Esophagus muscularis mucosa (tissue), 4 donors: ENCODE results near the gene CD36. TPM values are rescaled to one million over a fixed set of nuclear protein-coding genes. Genes with fewer than 3 reads are reported as not detected.

Source experiments
- DNase-seq: peaks from one replicate; pipeline ENCODE4 v3.0.0-alpha.2; 2017; ENCODE audit errors: extremely low spot score
- H3K27ac ChIP-seq, 4 donors: fragments of 200-600 bp; sonication (generic); replicated peaks in 1 of 4; 1 replicate in 3 of 4; 2 replicates in 1 of 4; pipeline ENCODE4 v1.5.1; 2016 to 2019; ENCODE audit warnings: mild to moderate bottlenecking in 1 of 4
- H3K27me3 ChIP-seq, 4 donors: fragments of 200-600 bp; sonication (generic); one replicate each; pipeline versions ENCODE4 v1.5.1 to v1.6.0; 2016 to 2019
- H3K36me3 ChIP-seq, 4 donors: fragments of 200-600 bp; sonication (generic); one replicate each; pipeline ENCODE4 v1.5.1; 2016 to 2019
- H3K4me1 ChIP-seq, 4 donors: fragments of 200-600 bp; sonication (generic); one replicate each; pipeline ENCODE4 v1.5.1; 2016 to 2019
- H3K4me3 ChIP-seq, 4 donors: fragments of 200-600 bp; sonication (generic); 1 replicate in 2 of 4; 2 replicates in 2 of 4; pipeline ENCODE4 v1.5.1; 2016 to 2019; ENCODE audit warnings: mild to moderate bottlenecking in 4 of 4, moderate library complexity in 1 of 4
- H3K9me3 ChIP-seq, 4 donors: fragments of 200-600 bp; sonication (generic); 1 replicate in 3 of 4; 2 replicates in 1 of 4; pipeline ENCODE4 v1.5.1; 2016 to 2019
- EP300 ChIP-seq: sonication (generic); formaldehyde crosslinking; IDR thresholded peaks from one replicate; pipeline ENCODE4 v1.6.1; 2017; ENCODE audit warnings: antibody characterized with exemption
- POLR2A ChIP-seq: fragments of 450-650 bp; IDR thresholded peaks from one replicate; pipeline ENCODE4 v1.6.1; 2017; ENCODE audit warnings: antibody characterized with exemption, moderate library complexity, mild to moderate bottlenecking, low read depth
- POLR2AphosphoS5 ChIP-seq, 2 donors: sonication (generic); formaldehyde crosslinking; IDR thresholded peaks; one replicate each; pipeline ENCODE4 v1.6.1; 2017; ENCODE audit warnings: antibody characterized with exemption in 2 of 2
- WGBS: methylation state at CpG from one replicate; pipeline ENCODE4 v1.1.5; 2018; 5-methylcytosine and 5-hydroxymethylcytosine counted together
- intact Hi-C: fragments of 100-400 bp; cut with DNase I; formaldehyde crosslinking; loops from one replicate; pipeline ENCODE4 v1.15.1; 2023
- total RNA-seq, 4 donors: library from RNA; depleted of rRNA; stranded (reverse); fragments of >200 nt; gene quantifications; one replicate each; pipeline versions ENCODE4 v1.1.0 to v1.2.1, GENCODE V29; 2016
- TF ChIP-seq, protein P1 (sequence below), 3 experiments: fragments of 200-600 bp in 2 of 3; fragments of 450-650 bp in 1 of 3; sonication (generic) in 2 of 3; IDR thresholded peaks; one replicate each; pipeline ENCODE4 v1.5.1; 2017 to 2019; ENCODE audit warnings: antibody characterized with exemption in 3 of 3, mild to moderate bottlenecking in 2 of 3, moderate library complexity in 1 of 3

The CD36 gene
- total RNA-seq, 4 donors from 2014 or later, result 61.0 to 148 (median 87.7) TPM

DNA sequence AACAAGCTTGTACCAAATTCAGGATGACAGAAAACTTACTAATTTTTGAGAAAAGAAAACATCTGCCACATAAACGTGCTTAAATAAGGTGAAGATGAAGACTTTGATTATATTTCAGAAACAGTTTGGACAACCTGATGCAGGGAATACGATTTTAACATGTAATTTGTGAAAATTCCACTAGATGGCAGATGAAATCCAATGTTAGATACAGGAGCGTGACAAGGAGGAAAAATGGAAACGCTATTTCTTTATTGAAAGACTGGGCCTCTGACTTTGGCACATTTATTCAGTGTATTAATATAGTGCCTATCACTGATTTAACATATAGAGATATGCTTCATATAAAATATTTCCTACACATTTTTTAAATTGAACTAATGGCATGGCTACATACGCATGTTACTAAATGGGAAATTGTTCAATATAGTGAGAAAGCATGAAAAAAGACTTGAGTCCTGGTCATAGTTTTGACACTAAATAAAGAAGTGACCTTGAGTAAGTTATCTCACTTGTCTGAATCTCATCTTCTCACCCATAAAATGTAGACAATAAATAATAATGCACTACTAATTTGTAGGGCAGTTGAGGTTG, 60.7 kb downstream of the CD36 start:
- TF ChIP-seq POLR2AphosphoS5 (IDR thresholded peaks at IDR 0.05) (no peak), POLR2A (no peak)
- TF ChIP-seq, protein P1, sequence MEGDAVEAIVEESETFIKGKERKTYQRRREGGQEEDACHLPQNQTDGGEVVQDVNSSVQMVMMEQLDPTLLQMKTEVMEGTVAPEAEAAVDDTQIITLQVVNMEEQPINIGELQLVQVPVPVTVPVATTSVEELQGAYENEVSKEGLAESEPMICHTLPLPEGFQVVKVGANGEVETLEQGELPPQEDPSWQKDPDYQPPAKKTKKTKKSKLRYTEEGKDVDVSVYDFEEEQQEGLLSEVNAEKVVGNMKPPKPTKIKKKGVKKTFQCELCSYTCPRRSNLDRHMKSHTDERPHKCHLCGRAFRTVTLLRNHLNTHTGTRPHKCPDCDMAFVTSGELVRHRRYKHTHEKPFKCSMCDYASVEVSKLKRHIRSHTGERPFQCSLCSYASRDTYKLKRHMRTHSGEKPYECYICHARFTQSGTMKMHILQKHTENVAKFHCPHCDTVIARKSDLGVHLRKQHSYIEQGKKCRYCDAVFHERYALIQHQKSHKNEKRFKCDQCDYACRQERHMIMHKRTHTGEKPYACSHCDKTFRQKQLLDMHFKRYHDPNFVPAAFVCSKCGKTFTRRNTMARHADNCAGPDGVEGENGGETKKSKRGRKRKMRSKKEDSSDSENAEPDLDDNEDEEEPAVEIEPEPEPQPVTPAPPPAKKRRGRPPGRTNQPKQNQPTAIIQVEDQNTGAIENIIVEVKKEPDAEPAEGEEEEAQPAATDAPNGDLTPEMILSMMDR (IDR thresholded peaks at IDR 0.05), result peak; percentile 66 to 76 (median 68)
- peak overlapping the region in 3 of 4 donors; percentile 26 to 52 (median 51) for H3K27ac ChIP-seq
- 20% methylated on average over 5 of the region's 5 CpGs for WGBS
- DNase-seq, result no peak
- peaks cover 0 to 18% (median 16%) of the 10 kb centered on the region in 4 donors for H3K4me1 ChIP-seq
- no peaks in the 10 kb centered on the region for H3K27me3 ChIP-seq
- H3K4me3 ChIP-seq, result no peak overlapping the region
- H3K9me3 ChIP-seq, result no peaks in the 10 kb centered on the region
- no peaks in the 10 kb centered on the region for H3K36me3 ChIP-seq
- intact Hi-C loops, result loop anchor here (2.0 kb wide), 1 partner anchor 770 kb away; no protein-coding TSS in a partner anchor

DNA sequence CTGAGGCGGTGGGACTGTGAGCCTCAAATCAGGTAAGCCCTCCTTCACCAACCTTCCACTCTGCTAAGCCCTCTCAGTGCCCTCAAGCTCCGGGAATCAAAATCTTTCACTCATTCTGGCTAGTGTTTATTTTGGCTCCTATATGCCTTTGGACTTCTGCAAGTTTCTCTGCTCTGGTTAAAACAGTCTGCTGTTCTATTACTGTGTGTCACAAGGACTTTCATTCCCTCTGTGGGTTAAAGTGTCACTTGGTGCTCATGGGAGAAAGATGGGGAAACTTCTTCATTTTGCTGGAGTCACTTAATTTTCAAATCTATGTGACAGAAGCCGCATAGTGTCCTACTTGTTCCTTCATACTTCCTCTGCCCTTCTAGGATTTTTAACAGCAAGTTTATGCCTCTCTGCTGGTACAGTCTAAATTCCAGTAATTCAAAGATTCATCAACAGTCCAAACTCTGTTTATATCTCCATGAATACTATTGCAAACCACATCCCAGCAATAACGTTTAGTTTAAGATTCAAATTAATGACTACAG, 61.3 kb downstream of the CD36 start:
- Histone ChIP-seq H3K9me3 (no peaks in the 10 kb centered on the region), H3K36me3 (no peaks in the 10 kb centered on the region), H3K27me3 (no peaks in the 10 kb centered on the region), H3K4me1 (peaks cover 0 to 18% (median 16%) of the 10 kb centered on the region in 4 donors), H3K4me3 (no peak overlapping the region), H3K27ac (peak overlapping the region; percentile 5 to 52 (median 38))
- 36% methylated on average over 4 of the region's 4 CpGs for WGBS
- intact Hi-C loops, result loop anchor here (2.0 to 10.0 kb wide), 3 partner anchors 555 to 769 kb away; no protein-coding TSS in a partner anchor
- DNase-seq, result no peak
- TF ChIP-seq EP300, result no peak
- TF ChIP-seq POLR2AphosphoS5 (IDR thresholded peaks at IDR 0.05), result no peak
- no peak for TF ChIP-seq POLR2A
- TF ChIP-seq, protein P1 (IDR thresholded peaks at IDR 0.05), result no peak

DNA sequence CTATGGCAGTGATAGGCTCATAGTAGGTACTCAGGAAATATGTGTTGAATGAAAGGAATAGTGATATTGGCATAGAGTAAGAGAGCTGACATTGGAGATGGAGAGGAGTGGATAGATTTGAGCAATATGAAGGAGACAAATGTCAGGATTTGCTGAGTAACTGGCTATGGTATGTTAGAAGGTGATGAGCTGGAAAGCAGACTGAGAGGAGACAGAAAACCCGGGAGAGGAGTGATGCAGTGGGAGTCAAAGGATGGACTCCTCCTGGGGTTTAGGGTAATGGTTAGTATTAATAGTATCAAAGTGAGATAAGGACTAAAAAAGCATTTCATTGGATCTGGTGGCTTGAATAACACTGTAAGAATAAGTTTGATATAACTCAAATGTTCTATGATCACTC, 64.8 kb downstream of the CD36 start:
- H3K27ac ChIP-seq, result no peak overlapping the region
- peaks cover 0 to 18% (median 16%) of the 10 kb centered on the region in 4 donors for H3K4me1 ChIP-seq
- no peaks in the 10 kb centered on the region for H3K36me3 ChIP-seq
- WGBS, result 76% methylated on average over 1 of the region's 1 CpG
- H3K4me3 ChIP-seq, result no peak overlapping the region
- DNase-seq, result no peak
- H3K9me3 ChIP-seq, result no peaks in the 10 kb centered on the region
- H3K27me3 ChIP-seq, result no peaks in the 10 kb centered on the region
- intact Hi-C loops, result loop anchor here (5.0 to 10.0 kb wide), 2 partner anchors 552 to 749 kb away; no protein-coding TSS in a partner anchor
- TF ChIP-seq POLR2AphosphoS5 (IDR thresholded peaks at IDR 0.05) (no peak), POLR2A (no peak), EP300 (no peak)
- TF ChIP-seq, protein P1 (IDR thresholded peaks at IDR 0.05), result no peak

DNA sequence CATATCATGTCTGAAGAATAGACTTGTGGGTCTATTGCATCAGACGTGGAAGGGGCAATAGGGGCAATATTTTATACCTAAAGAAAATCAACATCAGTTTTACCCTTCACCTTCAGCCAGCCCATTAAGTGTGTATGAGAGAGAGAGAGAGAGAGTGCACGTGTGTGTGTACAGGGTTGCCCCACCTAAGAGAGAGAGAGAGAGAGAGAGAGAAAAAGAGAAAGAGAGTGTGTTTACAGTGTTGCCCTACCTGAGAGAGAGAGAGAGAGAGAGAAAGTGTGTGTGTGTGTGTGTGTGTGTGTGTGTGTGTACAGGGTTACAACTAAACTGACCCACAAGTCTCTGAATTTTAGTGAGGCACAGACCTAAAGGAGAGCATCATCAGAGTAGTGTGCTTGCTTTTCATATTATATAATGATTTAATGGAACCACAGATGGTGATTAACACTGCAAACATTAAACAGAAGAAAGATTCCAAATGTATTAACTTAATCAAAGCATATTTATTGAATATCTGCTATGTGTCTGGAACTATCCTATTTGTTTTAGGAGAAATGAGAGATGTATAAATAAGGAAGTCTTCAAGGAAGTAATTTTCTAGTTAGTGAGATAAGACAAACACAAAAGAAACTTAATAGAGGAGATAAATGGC, 66.8 kb downstream of the CD36 start:
- intact Hi-C loops, result loop anchor here (10.0 kb wide), 1 partner anchor 550 kb away; no protein-coding TSS in a partner anchor
- Histone ChIP-seq H3K9me3 (no peaks in the 10 kb centered on the region), H3K27me3 (no peaks in the 10 kb centered on the region), H3K4me3 (no peak overlapping the region), H3K27ac (no peak overlapping the region), H3K36me3 (no peaks in the 10 kb centered on the region), H3K4me1 (peaks cover 0 to 6% (median 5%) of the 10 kb centered on the region in 4 donors)
- TF ChIP-seq POLR2A, result no peak
- no peak for TF ChIP-seq POLR2AphosphoS5 (IDR thresholded peaks at IDR 0.05)
- TF ChIP-seq EP300, result no peak
- TF ChIP-seq, protein P1 (IDR thresholded peaks at IDR 0.05), result no peak
- 76% methylated on average over 2 of the region's 2 CpGs for WGBS
- no peak for DNase-seq
